Hematopoietic multipotent progenitor cell treated with erythropoietin and hydrocortisone succinate and interleukin-3 and kit ligand, for 17 days (in vitro differentiated cells): ENCODE data around the gene MLLT3.
"Not testable (repeated sequence)": the region's sequence is repeated elsewhere in the genome, so short reads cannot be mapped to it uniquely, and the experiment has no call there.

Experiments
- DNase-seq: peaks from one replicate; pipeline ENCODE4 v3.0.0-alpha.2; 2015; ENCODE audit warnings: low spot score

Gene MLLT3

GRCh38 chr9:20594608-20595007 is 27.7 kb downstream of the MLLT3 start:
- DNase-seq, result no peak

- DNase-seq, result no peak
Measured at GRCh38 chr9:20593537-20593936, 28.8 kb downstream of the MLLT3 start.

- DNase-seq, result no peak
Measured at GRCh38 chr9:20593105-20593504, 29.2 kb downstream of the MLLT3 start.

- no peak for DNase-seq
Measured at GRCh38 chr9:20592673-20593072, 29.6 kb downstream of the MLLT3 start.

- no peak for DNase-seq
Measured at GRCh38 chr9:20591223-20591622, 31.1 kb downstream of the MLLT3 start.

- no peak for DNase-seq
Measured at GRCh38 chr9:20584968-20585643, 37.2 kb downstream of the MLLT3 start.

GRCh38 chr9:20583088-20583487 is 39.2 kb downstream of the MLLT3 start:
- DNase-seq, result not testable (repeated sequence)

GRCh38 chr9:20582150-20582549 is 40.1 kb downstream of the MLLT3 start:
- no peak for DNase-seq

GRCh38 chr9:20580673-20581072 is 41.6 kb downstream of the MLLT3 start:
- no peak for DNase-seq

GRCh38 chr9:20579524-20580314 is 42.6 kb downstream of the MLLT3 start:
- no peak for DNase-seq

- DNase-seq, result no peak
Measured at GRCh38 chr9:20573023-20573422, 49.3 kb downstream of the MLLT3 start.

- DNase-seq, result no peak
Measured at GRCh38 chr9:20570756-20571155, 51.5 kb downstream of the MLLT3 start.

GRCh38 chr9:20570087-20570486 is 52.2 kb downstream of the MLLT3 start:
- DNase-seq, result no peak

GRCh38 chr9:20569525-20569924 is 52.8 kb downstream of the MLLT3 start:
- DNase-seq, result no peak

- DNase-seq, result no peak
Measured at GRCh38 chr9:20568400-20568799, 53.9 kb downstream of the MLLT3 start.

GRCh38 chr9:20566401-20566800 is 55.9 kb downstream of the MLLT3 start:
- DNase-seq, result no peak

GRCh38 chr9:20564650-20565049 is 57.6 kb downstream of the MLLT3 start:
- no peak for DNase-seq

GRCh38 chr9:20563917-20564316 is 58.4 kb downstream of the MLLT3 start:
- no peak for DNase-seq

GRCh38 chr9:20562051-20562450 is 60.2 kb downstream of the MLLT3 start:
- DNase-seq, result no peak

GRCh38 chr9:20561531-20561930 is 60.8 kb downstream of the MLLT3 start:
- DNase-seq, result no peak

GRCh38 chr9:20559231-20559890 is 62.9 kb downstream of the MLLT3 start:
- no peak for DNase-seq

- no peak for DNase-seq
Measured at GRCh38 chr9:20558566-20559016, 63.7 kb downstream of the MLLT3 start.
